ENCODE data around the gene UVRAG. TPM values are rescaled to one million over a fixed set of nuclear protein-coding genes. Genes with fewer than 3 reads are reported as not detected.

UVRAG gene
- 1 to 10 TPM; 3.1 to 3.8 TPM for polyA plus RNA-seq

DNA sequence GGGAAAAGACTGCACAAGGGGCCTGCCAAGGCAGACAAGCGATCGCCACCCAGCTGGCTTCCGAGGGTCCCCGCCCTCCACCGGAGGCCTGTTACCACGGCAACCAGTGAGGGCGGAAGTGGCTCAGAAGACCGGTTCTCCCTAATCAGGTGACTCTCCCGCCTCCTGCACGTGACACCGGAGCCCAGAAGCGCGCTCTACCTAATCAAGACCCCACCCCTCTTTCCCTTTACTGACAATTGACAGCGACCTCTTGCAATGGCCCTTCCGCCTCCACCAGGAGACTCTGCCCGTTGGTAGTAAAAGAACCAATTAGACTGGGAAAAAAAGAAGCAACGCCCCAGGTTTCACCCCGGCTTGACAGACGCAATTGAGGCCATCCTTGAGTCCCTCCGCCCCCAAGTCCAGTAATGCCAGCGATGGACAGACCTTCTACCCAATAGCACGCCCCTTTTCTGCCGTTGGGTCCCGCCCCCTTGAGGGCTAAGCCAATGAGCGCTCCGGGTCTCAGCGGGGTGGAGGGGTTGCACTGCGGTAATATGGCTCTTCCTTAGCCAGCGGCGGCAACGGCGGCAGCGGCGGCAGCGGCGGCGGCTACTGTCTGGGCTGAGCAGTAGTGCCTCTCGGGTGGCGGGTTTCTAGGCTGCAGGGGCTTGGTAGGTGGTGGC is at the start of gene UVRAG:
Gene UVRAG (plus strand): TSS at position 534 of the 668 bp plus-strand sequence. CDS start 198 bp downstream, outside the sequence.
- WGBS, 2 donors: 0% methylated on average over 39 of the region's 39 CpGs
- Histone ChIP-seq H3K27me3 (ENCODE audit: control insufficient read depth in 1 of 2, insufficient read depth in 2 of 2, low read length in 2 of 2) (no peaks in the 10 kb centered on the region), H3K4me1 (ENCODE audit: control insufficient read depth in 2 of 2, insufficient read depth in 2 of 2, low read length in 1 of 2) (peaks cover 3 to 8% of the 10 kb centered on the region in 2 donors), H3K9me3 (ENCODE audit: control insufficient read depth in 2 of 2, insufficient read depth in 1 of 2, low read depth in 1 of 2, low read length in 1 of 2) (no peaks in the 10 kb centered on the region), H3K27ac (ENCODE audit: low read depth in 2 of 2, low read length in 1 of 2) (peak within 1 kb of the TSS; percentile 94 to 96), H3K4me3 (ENCODE audit: low read depth in 1 of 2, low read length in 2 of 2) (peak within 1 kb of the TSS; percentile 81 to 97), H3K36me3 (ENCODE audit: control insufficient read depth in 2 of 2, insufficient read depth in 2 of 2, low read length in 1 of 2) (no peaks in the 10 kb centered on the region)

- H3K9me3 ChIP-seq (ENCODE audit: control insufficient read depth in 2 of 2, insufficient read depth in 1 of 2, low read depth in 1 of 2, low read length in 1 of 2): no peaks in the 10 kb centered on the region
- H3K36me3 ChIP-seq (ENCODE audit: control insufficient read depth in 2 of 2, insufficient read depth in 2 of 2, low read length in 1 of 2): no peaks in the 10 kb centered on the region
- no peak overlapping the region for H3K4me3 ChIP-seq (ENCODE audit: low read depth in 1 of 2, low read length in 2 of 2)
- WGBS, 2 donors: 79 to 84% methylated on average over 4 of the region's 4 CpGs
- no peaks in the 10 kb centered on the region for H3K27me3 ChIP-seq (ENCODE audit: control insufficient read depth in 1 of 2, insufficient read depth in 2 of 2, low read length in 2 of 2)
- peaks cover 0 to 11% of the 10 kb centered on the region in 2 donors for H3K4me1 ChIP-seq (ENCODE audit: control insufficient read depth in 2 of 2, insufficient read depth in 2 of 2, low read length in 1 of 2)
- H3K27ac ChIP-seq (ENCODE audit: low read depth in 2 of 2, low read length in 1 of 2): no peak overlapping the region
Observed at GRCh38 chr11:75766443-75767227, 48.4 kb upstream of the UVRAG start.

DNA sequence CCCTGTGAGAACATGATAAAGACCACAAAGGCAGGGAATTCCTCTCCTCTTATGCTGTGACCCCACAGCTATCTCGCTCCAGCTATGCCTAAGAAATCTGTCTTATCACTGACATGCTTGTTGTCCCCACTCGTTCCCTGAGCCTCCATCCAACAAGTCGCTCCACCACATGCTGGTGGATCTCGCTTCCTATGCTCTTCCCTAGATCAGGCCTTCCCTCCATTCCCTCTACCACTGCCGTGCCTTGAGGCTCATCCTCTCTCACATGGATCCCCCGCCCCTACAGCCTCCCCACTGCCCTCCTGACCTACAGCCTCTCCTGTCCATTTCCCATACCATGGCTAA is 47.8 kb upstream of the UVRAG start:
- Histone ChIP-seq H3K9me3 (ENCODE audit: control insufficient read depth in 2 of 2, insufficient read depth in 1 of 2, low read depth in 1 of 2, low read length in 1 of 2) (no peaks in the 10 kb centered on the region), H3K36me3 (ENCODE audit: control insufficient read depth in 2 of 2, insufficient read depth in 2 of 2, low read length in 1 of 2) (no peaks in the 10 kb centered on the region), H3K27ac (ENCODE audit: low read depth in 2 of 2, low read length in 1 of 2) (no peak overlapping the region), H3K27me3 (ENCODE audit: control insufficient read depth in 1 of 2, insufficient read depth in 2 of 2, low read length in 2 of 2) (no peaks in the 10 kb centered on the region), H3K4me1 (ENCODE audit: control insufficient read depth in 2 of 2, insufficient read depth in 2 of 2, low read length in 1 of 2) (peaks cover 0 to 11% of the 10 kb centered on the region in 2 donors), H3K4me3 (ENCODE audit: low read depth in 1 of 2, low read length in 2 of 2) (no peak overlapping the region)
- 92 to 95% methylated on average over 6 of the region's 6 CpGs for WGBS, 2 donors

- no peak overlapping the region for H3K27ac ChIP-seq (ENCODE audit: low read depth in 2 of 2, low read length in 1 of 2)
- no peak overlapping the region for H3K4me3 ChIP-seq (ENCODE audit: low read depth in 1 of 2, low read length in 2 of 2)
- H3K27me3 ChIP-seq (ENCODE audit: control insufficient read depth in 1 of 2, insufficient read depth in 2 of 2, low read length in 2 of 2): no peaks in the 10 kb centered on the region
- no peaks in the 10 kb centered on the region for H3K9me3 ChIP-seq (ENCODE audit: control insufficient read depth in 2 of 2, insufficient read depth in 1 of 2, low read depth in 1 of 2, low read length in 1 of 2)
- peaks cover 0 to 11% of the 10 kb centered on the region in 2 donors for H3K4me1 ChIP-seq (ENCODE audit: control insufficient read depth in 2 of 2, insufficient read depth in 2 of 2, low read length in 1 of 2)
- H3K36me3 ChIP-seq (ENCODE audit: control insufficient read depth in 2 of 2, insufficient read depth in 2 of 2, low read length in 1 of 2): no peaks in the 10 kb centered on the region
- 45 to 53% methylated on average over 1 of the region's 1 CpG for WGBS, 2 donors
Observed at GRCh38 chr11:75767793-75768111, 47.3 kb upstream of the UVRAG start.

DNA sequence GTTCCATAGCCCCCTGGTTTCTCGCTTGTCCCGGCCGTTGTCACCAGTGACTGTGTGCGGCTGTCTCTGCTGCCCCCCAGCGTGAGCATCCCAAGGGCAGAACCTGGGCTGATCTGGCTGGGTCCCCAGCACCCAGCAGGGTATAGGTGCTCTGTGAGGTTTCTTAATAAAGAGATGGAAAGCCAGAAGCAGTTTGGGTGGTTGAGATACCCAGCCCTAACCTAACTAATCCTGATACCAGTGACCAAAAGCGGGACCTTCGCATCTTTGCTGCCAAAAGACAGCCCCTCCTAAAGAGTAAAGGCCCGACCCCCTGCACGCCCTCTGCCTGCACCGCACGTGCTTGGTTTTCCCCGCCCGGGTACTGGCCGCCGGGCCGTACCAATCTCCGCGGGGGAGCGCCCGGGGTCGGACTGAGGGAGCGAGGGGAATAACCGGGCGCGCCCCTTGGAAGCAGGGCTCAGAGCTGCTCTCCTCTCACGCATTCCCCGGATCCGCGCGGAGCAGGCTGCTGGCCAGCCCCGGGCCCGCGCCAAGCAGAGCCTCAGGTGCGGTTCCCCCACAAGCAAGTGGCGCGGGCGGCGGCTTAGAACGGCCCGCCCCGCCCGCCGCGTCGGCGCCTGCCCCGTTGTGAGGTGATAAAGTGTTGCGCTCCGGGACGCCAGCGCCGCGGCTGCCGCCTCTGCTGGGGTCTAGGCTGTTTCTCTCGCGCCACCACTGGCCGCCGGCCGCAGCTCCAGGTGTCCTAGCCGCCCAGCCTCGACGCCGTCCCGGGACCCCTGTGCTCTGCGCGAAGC is 46.7 kb upstream of the UVRAG start, which contains the start of gene DGAT2:
Gene DGAT2 (plus strand): TSS at position 667 of the 797 bp plus-strand sequence. CDS start 214 bp downstream, outside the sequence.
- peak within 1 kb of the TSS; percentile 47 to 59 for H3K4me3 ChIP-seq (ENCODE audit: low read depth in 1 of 2, low read length in 2 of 2)
- WGBS, 2 donors: 2 to 3% methylated on average over 65 to 66 of the region's 66 CpGs

DNA sequence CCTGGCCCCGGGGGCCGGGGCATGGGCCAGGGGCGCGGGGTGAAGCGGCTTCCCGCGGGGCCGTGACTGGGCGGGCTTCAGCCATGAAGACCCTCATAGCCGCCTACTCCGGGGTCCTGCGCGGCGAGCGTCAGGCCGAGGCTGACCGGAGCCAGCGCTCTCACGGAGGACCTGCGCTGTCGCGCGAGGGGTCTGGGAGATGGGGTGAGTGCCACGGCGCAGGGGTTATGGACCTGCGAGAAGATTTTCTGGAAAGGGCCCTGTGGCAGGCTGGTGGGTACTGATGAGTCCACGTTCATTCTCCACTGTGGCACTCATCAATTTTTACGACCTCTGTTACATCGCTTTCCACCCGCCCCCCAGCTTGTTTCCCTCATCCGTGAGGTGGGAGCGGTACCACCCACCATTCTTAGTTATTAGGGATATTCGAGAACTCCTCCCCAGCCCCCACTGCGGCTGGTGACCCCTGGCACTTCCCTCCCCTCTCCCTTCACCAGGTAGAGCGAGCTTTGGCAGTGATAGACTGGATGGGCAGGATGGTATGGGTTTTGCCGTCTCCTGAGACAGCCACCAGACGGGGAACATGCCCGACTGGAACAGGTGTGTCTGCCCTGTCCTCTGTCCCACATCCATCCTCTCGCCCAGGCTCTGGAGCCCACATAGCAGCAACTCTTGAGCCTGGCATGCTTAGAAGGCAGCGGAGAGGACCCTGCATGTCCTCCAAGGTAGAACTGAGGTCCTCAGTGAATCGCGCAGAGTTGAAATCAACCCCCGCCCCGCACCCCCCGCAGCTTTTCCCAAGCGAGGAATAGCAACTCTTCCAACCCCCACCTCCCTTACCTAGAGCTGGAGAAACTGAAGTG is 45.9 kb upstream of the UVRAG start:
- Histone ChIP-seq H3K4me1 (ENCODE audit: control insufficient read depth in 2 of 2, insufficient read depth in 2 of 2, low read length in 1 of 2) (peaks cover 0 to 11% of the 10 kb centered on the region in 2 donors), H3K9me3 (ENCODE audit: control insufficient read depth in 2 of 2, insufficient read depth in 1 of 2, low read depth in 1 of 2, low read length in 1 of 2) (no peaks in the 10 kb centered on the region), H3K27ac (ENCODE audit: low read depth in 2 of 2, low read length in 1 of 2) (peak overlapping the region in 1 of 2 donors; percentile 40), H3K27me3 (ENCODE audit: control insufficient read depth in 1 of 2, insufficient read depth in 2 of 2, low read length in 2 of 2) (no peaks in the 10 kb centered on the region), H3K36me3 (ENCODE audit: control insufficient read depth in 2 of 2, insufficient read depth in 2 of 2, low read length in 1 of 2) (no peaks in the 10 kb centered on the region), H3K4me3 (ENCODE audit: low read depth in 1 of 2, low read length in 2 of 2) (peak overlapping the region; percentile 47 to 59)
- WGBS, 2 donors: 13 to 16% methylated on average over 41 to 46 of the region's 46 CpGs

More for the DNA sequence above, 46.7 kb upstream of the UVRAG start, which contains the start of gene DGAT2:
- Histone ChIP-seq H3K9me3 (ENCODE audit: control insufficient read depth in 2 of 2, insufficient read depth in 1 of 2, low read depth in 1 of 2, low read length in 1 of 2) (no peaks in the 10 kb centered on the region), H3K4me1 (ENCODE audit: control insufficient read depth in 2 of 2, insufficient read depth in 2 of 2, low read length in 1 of 2) (peaks cover 0 to 11% of the 10 kb centered on the region in 2 donors), H3K36me3 (ENCODE audit: control insufficient read depth in 2 of 2, insufficient read depth in 2 of 2, low read length in 1 of 2) (no peaks in the 10 kb centered on the region), H3K27me3 (ENCODE audit: control insufficient read depth in 1 of 2, insufficient read depth in 2 of 2, low read length in 2 of 2) (no peaks in the 10 kb centered on the region), H3K27ac (ENCODE audit: low read depth in 2 of 2, low read length in 1 of 2) (peak within 1 kb of the TSS in 1 of 2 donors; percentile 40)

DNA sequence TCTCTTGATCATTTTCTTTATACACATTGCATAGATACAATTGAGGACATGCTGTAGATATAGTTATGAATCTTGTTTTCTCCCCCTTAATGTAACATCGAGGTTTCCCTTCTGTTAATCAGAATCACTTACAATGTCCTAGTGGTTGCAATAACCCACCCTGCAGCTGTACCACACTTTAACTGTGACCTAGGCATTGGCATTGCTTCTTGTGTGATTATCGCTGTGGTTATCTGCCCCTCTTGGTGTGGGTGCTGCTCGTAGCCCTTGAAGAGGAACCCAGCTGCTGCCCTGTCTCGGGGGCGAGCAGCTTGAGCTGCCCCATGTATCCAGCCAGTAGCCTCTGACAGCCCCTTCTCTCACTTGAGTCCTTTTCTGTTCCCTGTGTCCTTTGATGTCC is 44.9 kb upstream of the UVRAG start:
- H3K4me1 ChIP-seq (ENCODE audit: control insufficient read depth in 2 of 2, insufficient read depth in 2 of 2, low read length in 1 of 2): peaks cover 0 to 11% of the 10 kb centered on the region in 2 donors
- H3K27ac ChIP-seq (ENCODE audit: low read depth in 2 of 2, low read length in 1 of 2): no peak overlapping the region
- 84% methylated on average over 5 of the region's 5 CpGs for WGBS, 2 donors
- no peaks in the 10 kb centered on the region for H3K9me3 ChIP-seq (ENCODE audit: control insufficient read depth in 2 of 2, insufficient read depth in 1 of 2, low read depth in 1 of 2, low read length in 1 of 2)
- no peaks in the 10 kb centered on the region for H3K36me3 ChIP-seq (ENCODE audit: control insufficient read depth in 2 of 2, insufficient read depth in 2 of 2, low read length in 1 of 2)
- peak overlapping the region in 1 of 2 donors; percentile 59 for H3K4me3 ChIP-seq (ENCODE audit: low read depth in 1 of 2, low read length in 2 of 2)
- no peaks in the 10 kb centered on the region for H3K27me3 ChIP-seq (ENCODE audit: control insufficient read depth in 1 of 2, insufficient read depth in 2 of 2, low read length in 2 of 2)

GRCh38 chr11:75771646-75772410 is 43.2 kb upstream of the UVRAG start:
- H3K27ac ChIP-seq (ENCODE audit: low read depth in 2 of 2, low read length in 1 of 2): peak overlapping the region in 1 of 2 donors; percentile 39

More at GRCh38 chr11:75771646-75772410, 43.2 kb upstream of the UVRAG start:
- H3K36me3 ChIP-seq (ENCODE audit: control insufficient read depth in 2 of 2, insufficient read depth in 2 of 2, low read length in 1 of 2): no peaks in the 10 kb centered on the region
- peaks cover 0 to 11% of the 10 kb centered on the region in 2 donors for H3K4me1 ChIP-seq (ENCODE audit: control insufficient read depth in 2 of 2, insufficient read depth in 2 of 2, low read length in 1 of 2)
- no peak overlapping the region for H3K4me3 ChIP-seq (ENCODE audit: low read depth in 1 of 2, low read length in 2 of 2)
- no peaks in the 10 kb centered on the region for H3K27me3 ChIP-seq (ENCODE audit: control insufficient read depth in 1 of 2, insufficient read depth in 2 of 2, low read length in 2 of 2)
- WGBS, 2 donors: 89 to 90% methylated on average over 6 of the region's 6 CpGs
- no peaks in the 10 kb centered on the region for H3K9me3 ChIP-seq (ENCODE audit: control insufficient read depth in 2 of 2, insufficient read depth in 1 of 2, low read depth in 1 of 2, low read length in 1 of 2)
